SK-N-SH (cell line): ENCODE data around the gene OR9A4. TPM values are rescaled to one million over a fixed set of nuclear protein-coding genes. Genes with fewer than 3 reads are reported as not detected.

Source experiments
- CTCF ChIA-PET: fragments of 300-600, 350-600 bp; formaldehyde crosslinking; extraction: SDS; loops from one replicate; lab custom pipeline; 2021; lab: Yijun Ruan, JAX
- POLR2A ChIA-PET: fragments of 350-600 bp; sonication (Branson Sonifier 250); formaldehyde crosslinking; extraction: SDS; loops from one replicate; lab custom pipeline; 2020; ENCODE audit warnings: antibody characterized with exemption, inconsistent platforms; lab: Yijun Ruan, JAX
- DNase-seq: peaks from one replicate; pipeline ENCODE4 v3.0.0; 2012
- H2AFZ ChIP-seq: fragments of 200-600 bp; sonication (generic); 2 replicates; pipeline ENCODE4 v1.8.1; 2016; ENCODE audit warnings: antibody characterized with exemption, mild to moderate bottlenecking, low read depth
- H3F3A ChIP-seq: fragments of 200-600 bp; sonication (generic); replicated peaks from 2 replicates; pipeline ENCODE3; 2016; ENCODE audit warnings: antibody characterized with exemption, mild to moderate bottlenecking; ENCODE audit not compliant: insufficient read depth
- H3K27ac ChIP-seq, 2 experiments: fragments of 200-500 bp in 1 of 2; fragments of 200-600 bp in 1 of 2; sonication (Bioruptor generic) in 1 of 2; sonication (generic), shearing (Covaris generic) in 1 of 2; 2 replicates each; pipeline versions ENCODE4 v1.5.1 to v1.6.1; 2014 to 2016; ENCODE audit warnings: low read depth in 2 of 2, inconsistent platforms in 1 of 2, low read length in 1 of 2, mild to moderate bottlenecking in 1 of 2, mixed read lengths in 1 of 2
- H3K27me3 ChIP-seq: fragments of 200-600 bp; sonication (generic), shearing (Covaris generic); 2 replicates; pipeline ENCODE4 v1.6.1; 2016; ENCODE audit warnings: mixed run types; ENCODE audit not compliant: insufficient read depth
- H3K36me3 ChIP-seq, 2 experiments: fragments of 200-500 bp in 1 of 2; fragments of 200-600 bp in 1 of 2; sonication (Bioruptor generic) in 1 of 2; sonication (generic) in 1 of 2; replicated peaks in 1 of 2; 2 replicates each; pipeline versions ENCODE3 to v1.5.1; 2014 to 2016; ENCODE audit warnings: low read length in 1 of 2, mild to moderate bottlenecking in 1 of 2; ENCODE audit not compliant: insufficient read depth in 2 of 2, control insufficient read depth in 1 of 2
- H3K4me1 ChIP-seq, 2 experiments: fragments of 200-500 bp in 1 of 2; fragments of 200-600 bp in 1 of 2; sonication (Bioruptor generic) in 1 of 2; sonication (generic), shearing (Covaris generic) in 1 of 2; 2 replicates each; pipeline versions ENCODE4 v1.5.1 to v1.6.1; 2014 to 2016; ENCODE audit warnings: low read depth in 1 of 2, low read length in 1 of 2, mixed run types in 1 of 2; ENCODE audit not compliant: insufficient read depth in 2 of 2, control insufficient read depth in 1 of 2
- H3K4me2 ChIP-seq: fragments of 200-600 bp; sonication (generic), shearing (Covaris generic); 2 replicates; pipeline ENCODE4 v1.6.1; 2017; ENCODE audit warnings: mixed run types
- H3K4me3 ChIP-seq, 2 experiments: fragments of 200-500 bp in 1 of 2; fragments of 200-600 bp in 1 of 2; sonication (Bioruptor generic) in 1 of 2; sonication (generic), shearing (Covaris generic) in 1 of 2; 2 replicates each; pipeline versions ENCODE4 v1.5.1 to v1.8.1; 2014 to 2016; ENCODE audit warnings: low read depth in 2 of 2, inconsistent platforms in 1 of 2, low read length in 1 of 2, mild to moderate bottlenecking in 1 of 2, mixed read lengths in 1 of 2, moderate library complexity in 1 of 2
- H3K79me2 ChIP-seq: fragments of 200-600 bp; sonication (generic); 2 replicates; pipeline ENCODE4 v1.8.1; 2017; ENCODE audit warnings: mild to moderate bottlenecking; ENCODE audit not compliant: insufficient read depth
- H3K9ac ChIP-seq: fragments of 200-600 bp; sonication (generic); 2 replicates; pipeline ENCODE4 v1.6.1; 2017; ENCODE audit warnings: mixed run types
- H3K9me2 ChIP-seq: fragments of 200-600 bp; sonication (generic); 2 replicates; pipeline ENCODE4 v1.6.1; 2017; ENCODE audit warnings: mixed run types
- H3K9me3 ChIP-seq: fragments of 200-600 bp; sonication (generic); 2 replicates; pipeline ENCODE4 v1.6.1; 2017; ENCODE audit warnings: mixed run types, mild to moderate bottlenecking, moderate library complexity
- H4K20me1 ChIP-seq: fragments of 200-600 bp; sonication (generic); 2 replicates; pipeline ENCODE4 v1.6.1; 2017; ENCODE audit warnings: mild to moderate bottlenecking, mixed run types; ENCODE audit not compliant: insufficient read depth
- CHD2 ChIP-seq: fragments of 150-350 bp; IDR thresholded peaks from 2 replicates; pipeline ENCODE4 v1.6.1; 2018; ENCODE audit warnings: low read length; ENCODE audit not compliant: partially characterized antibody
- CTCF ChIP-seq: fragments of 200-600 bp; sonication (generic); IDR thresholded peaks from 2 replicates; pipeline ENCODE4 v1.6.1; 2017; ENCODE audit warnings: antibody characterized with exemption, mild to moderate bottlenecking, moderate library complexity
- FOSL2 ChIP-seq: IDR thresholded peaks from 2 replicates; pipeline ENCODE4 v1.4.0; 2012; ENCODE audit warnings: low read depth, mild to moderate bottlenecking, moderate library complexity, borderline replicate concordance
- FOXJ3 ChIP-seq: sonication (generic); formaldehyde crosslinking; IDR thresholded peaks from 2 replicates; pipeline ENCODE4 v1.5.1; 2020; ENCODE audit warnings: mild to moderate bottlenecking, missing genetic modification reagents
- GABPA ChIP-seq: IDR thresholded peaks from 2 replicates; pipeline ENCODE4 v1.4.0; 2012; ENCODE audit warnings: low read depth, mild to moderate bottlenecking
- GATA2 ChIP-seq: sonication (generic); formaldehyde crosslinking; IDR thresholded peaks from 2 replicates; pipeline ENCODE4 v1.5.0; 2020; ENCODE audit warnings: mild to moderate bottlenecking, missing genetic modification reagents
- IRF3 ChIP-seq: fragments of 150-350 bp; IDR thresholded peaks from 2 replicates; pipeline ENCODE4 v1.6.1; 2016; ENCODE audit warnings: mild to moderate bottlenecking, low read depth, low read length
- JUND ChIP-seq: IDR thresholded peaks from 2 replicates; pipeline ENCODE4 v1.4.0; 2012
- MAX ChIP-seq: IDR thresholded peaks from 2 replicates; pipeline ENCODE4 v1.4.0; 2012; ENCODE audit warnings: low read depth
- MXI1 ChIP-seq: IDR thresholded peaks from 2 replicates; pipeline ENCODE4 v1.6.1; 2012; ENCODE audit warnings: mild to moderate bottlenecking, low read depth, low read length, improper control_type of control experiment
- NFIC ChIP-seq: IDR thresholded peaks from 2 replicates; pipeline ENCODE4 v1.4.0; 2012; ENCODE audit warnings: borderline replicate concordance
- PBX3 ChIP-seq: IDR thresholded peaks from 2 replicates; pipeline ENCODE4; 2012
- RCOR1 ChIP-seq: fragments of 150-350 bp; IDR thresholded peaks from 2 replicates; pipeline ENCODE4 v1.6.1; 2017; ENCODE audit warnings: antibody characterized with exemption, low read length
- REST ChIP-seq: IDR thresholded peaks from 2 replicates; pipeline ENCODE4 v1.6.1; 2012; ENCODE audit warnings: mild to moderate bottlenecking, low read depth, low read length, moderate library complexity
- RFX5 ChIP-seq: IDR thresholded peaks from 2 replicates; pipeline ENCODE4 v1.6.1; 2012; ENCODE audit warnings: mild to moderate bottlenecking, improper control_type of control experiment, low read length
- SIN3A ChIP-seq: IDR thresholded peaks from 2 replicates; pipeline ENCODE4 v1.6.1; 2012; ENCODE audit warnings: low read depth, mild to moderate bottlenecking, low read length, moderate library complexity, borderline replicate concordance
- TAF1 ChIP-seq: IDR thresholded peaks from 2 replicates; pipeline ENCODE4 v1.6.1; 2012; ENCODE audit warnings: low read depth, mild to moderate bottlenecking, low read length, moderate library complexity, borderline replicate concordance
- TEAD4 ChIP-seq: IDR thresholded peaks from 2 replicates; pipeline ENCODE4 v1.4.0; 2012; ENCODE audit warnings: mild to moderate bottlenecking, borderline replicate concordance; ENCODE audit not compliant: insufficient read depth
- USF1 ChIP-seq: IDR thresholded peaks from 2 replicates; pipeline ENCODE4 v1.4.0; 2012; ENCODE audit warnings: low read depth, borderline replicate concordance
- WGBS: methylation state at CpG from one replicate; pipeline ENCODE4 v1.1.6; 2017; ENCODE audit warnings: low lambda C conversion rate; 5-methylcytosine and 5-hydroxymethylcytosine counted together
- polyA plus RNA-seq, 3 experiments: library from polyadenylated mRNA; depleted of rRNA; stranded (reverse); fragments of >200 nt; gene quantifications; 2 replicates each; pipeline ENCODE4 v1.2.3, GENCODE V29; 2012

The OR9A4 gene
- polyA plus RNA-seq, 1 of the 3 experiments (the other 2 are of a cell fraction), result not detected

GRCh38 chr7:141880960-141881359 lies 35.2 kb upstream of the OR9A4 start:
- 2% methylated on average over 5 of the region's 5 CpGs for WGBS
- TF ChIP-seq CHD2 (no peak), MAX (no peak), GABPA (no peak), MXI1 (no peak), USF1 (no peak), RFX5 (no peak), PBX3 (no peak), IRF3 (no peak), TAF1 (no peak), GATA2 (CRISPR knock-in tag) (no peak), JUND (no peak), TEAD4 (no peak)
- no peaks in the 10 kb centered on the region for H4K20me1 ChIP-seq
- no peak for DNase-seq
- no peaks in the 10 kb centered on the region for H3K27me3 ChIP-seq
- no peak overlapping the region for H3K4me2 ChIP-seq
- ChIA-PET CTCF (no interaction called here), POLR2A (no interaction called here)
- no peaks in the 10 kb centered on the region for H3K79me2 ChIP-seq
- H3K9me3 ChIP-seq, result no peaks in the 10 kb centered on the region
- H3K4me3 ChIP-seq, result no peak overlapping the region
- no peaks in the 10 kb centered on the region for H3K9me2 ChIP-seq
- H3F3A ChIP-seq, result no peaks in the 10 kb centered on the region
- no peaks in the 10 kb centered on the region for H3K4me1 ChIP-seq
- no peak overlapping the region for H2AFZ ChIP-seq
- H3K9ac ChIP-seq, result no peak overlapping the region
- H3K36me3 ChIP-seq, result no peaks in the 10 kb centered on the region
- H3K27ac ChIP-seq, result no peak overlapping the region

GRCh38 chr7:141884539-141885225 lies 31.5 kb upstream of the OR9A4 start:
- Histone ChIP-seq H3K4me3 (no peak overlapping the region), H3K36me3 (no peaks in the 10 kb centered on the region), H3F3A (no peaks in the 10 kb centered on the region), H3K4me1 (no peaks in the 10 kb centered on the region), H3K27me3 (no peaks in the 10 kb centered on the region), H3K9me3 (no peaks in the 10 kb centered on the region), H3K9me2 (no peaks in the 10 kb centered on the region), H4K20me1 (no peaks in the 10 kb centered on the region), H3K79me2 (no peaks in the 10 kb centered on the region), H3K9ac (no peak overlapping the region), H2AFZ (no peak overlapping the region), H3K4me2 (no peak overlapping the region), H3K27ac (no peak overlapping the region)
- ChIA-PET POLR2A (no interaction called here), CTCF (interaction anchor here (0.8 kb wide), 1 partner anchor 26 kb away, joined by 3 read pairs; no protein-coding TSS in a partner anchor)
- DNase-seq, result no peak
- 3% methylated on average over 5 of the region's 5 CpGs for WGBS
- no peak for TF ChIP-seq RCOR1
- no peak for TF ChIP-seq FOSL2
- TF ChIP-seq TAF1, result no peak
- TF ChIP-seq NFIC, result no peak
- TF ChIP-seq SIN3A, result no peak
- TF ChIP-seq CTCF, result no peak
- TF ChIP-seq CHD2, result no peak
- no peak for TF ChIP-seq REST
- TF ChIP-seq FOXJ3 (CRISPR knock-in tag), result no peak
